ENCODE results near the gene SLC35E2B. TPM values are rescaled to one million over a fixed set of nuclear protein-coding genes. Genes with fewer than 3 reads are reported as not detected.
"Not testable (repeated sequence)": the region's sequence is repeated elsewhere in the genome, so short reads cannot be mapped to it uniquely, and the experiment has no call there.

The SLC35E2B gene
- total and polyA plus RNA-seq, 12 donors: 8.4 to 30.7 (median 17.0) TPM

DNA sequence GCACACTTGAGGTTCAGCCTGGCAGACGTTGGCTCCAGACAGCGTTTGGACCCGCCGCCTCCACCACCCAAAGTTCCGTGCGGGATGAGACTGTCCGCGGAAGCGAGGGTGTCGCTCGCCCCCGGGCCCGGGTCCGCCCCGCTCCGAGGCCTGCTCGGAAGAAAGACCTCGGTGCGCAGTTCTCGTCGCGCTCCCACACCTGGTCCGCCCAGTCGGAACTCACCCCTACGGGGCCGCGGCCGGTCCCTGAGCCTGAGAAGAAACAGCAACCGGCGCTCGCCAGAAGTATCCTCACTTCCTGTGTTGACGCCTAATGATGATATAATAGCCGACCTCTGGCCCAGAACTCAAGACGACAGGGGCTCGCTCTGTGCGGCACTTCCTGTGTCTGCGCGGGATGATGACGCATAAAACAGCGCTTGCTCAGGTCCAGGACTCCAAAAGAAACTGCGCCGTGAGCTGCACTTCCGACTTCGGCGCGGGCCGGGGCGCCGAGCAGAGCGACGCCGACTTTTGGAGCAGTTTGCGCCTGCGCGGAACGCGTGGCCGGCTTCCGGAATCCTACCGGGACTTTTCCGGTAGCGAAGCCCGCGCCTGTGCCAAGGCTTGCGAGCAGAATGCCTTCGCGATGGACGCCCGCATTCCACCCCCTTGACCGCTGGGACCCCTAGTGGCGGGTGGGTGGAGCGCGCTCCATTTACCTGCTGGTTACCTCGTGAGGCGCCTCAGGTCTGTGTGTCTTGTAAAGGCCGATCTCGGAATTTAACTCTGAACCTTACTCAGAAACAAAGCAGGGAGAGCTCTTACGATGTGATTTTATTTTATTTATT, 31.7 kb upstream of the SLC35E2B start, which contains the start of gene CDK11A:
Gene CDK11A, minus strand, starts transcription at position 323 of the 830 bp plus-strand sequence. CDS start 1,539 bp downstream, outside the sequence.
- peak; percentile 95 to 99 for DNase-seq
- H3K9me3 ChIP-seq, H3K27me3 ChIP-seq: not testable (repeated sequence)
- H3K4me1 ChIP-seq: peaks cover 0 to 25% (median 4%) of the 10 kb centered on the region in 9 donors
- TF ChIP-seq, protein P1, sequence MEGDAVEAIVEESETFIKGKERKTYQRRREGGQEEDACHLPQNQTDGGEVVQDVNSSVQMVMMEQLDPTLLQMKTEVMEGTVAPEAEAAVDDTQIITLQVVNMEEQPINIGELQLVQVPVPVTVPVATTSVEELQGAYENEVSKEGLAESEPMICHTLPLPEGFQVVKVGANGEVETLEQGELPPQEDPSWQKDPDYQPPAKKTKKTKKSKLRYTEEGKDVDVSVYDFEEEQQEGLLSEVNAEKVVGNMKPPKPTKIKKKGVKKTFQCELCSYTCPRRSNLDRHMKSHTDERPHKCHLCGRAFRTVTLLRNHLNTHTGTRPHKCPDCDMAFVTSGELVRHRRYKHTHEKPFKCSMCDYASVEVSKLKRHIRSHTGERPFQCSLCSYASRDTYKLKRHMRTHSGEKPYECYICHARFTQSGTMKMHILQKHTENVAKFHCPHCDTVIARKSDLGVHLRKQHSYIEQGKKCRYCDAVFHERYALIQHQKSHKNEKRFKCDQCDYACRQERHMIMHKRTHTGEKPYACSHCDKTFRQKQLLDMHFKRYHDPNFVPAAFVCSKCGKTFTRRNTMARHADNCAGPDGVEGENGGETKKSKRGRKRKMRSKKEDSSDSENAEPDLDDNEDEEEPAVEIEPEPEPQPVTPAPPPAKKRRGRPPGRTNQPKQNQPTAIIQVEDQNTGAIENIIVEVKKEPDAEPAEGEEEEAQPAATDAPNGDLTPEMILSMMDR (IDR thresholded peaks at IDR 0.05): peak in 8 of 9 donors; percentile 7 to 50 (median 40)
- peak within 1 kb of the TSS; percentile 73 to 93 (median 89) for H3K27ac ChIP-seq
- 1% methylated on average over 34 to 53 of the region's 78 CpGs for WGBS, 2 donors
- H3K36me3 ChIP-seq: peaks cover 0 to 44% (median 18%) of the 10 kb centered on the region in 9 donors
- peak within 1 kb of the TSS; percentile 50 to 81 (median 70) for H3K4me3 ChIP-seq
- intact Hi-C loops (cut with DNase I): loop anchor here in 1 of 10 donors (10.0 kb wide), 1 partner anchor 149 kb away; the partner anchor contains the start of gene SSU72
- peak; percentile 96 to 99 (median 97) for ATAC-seq

DNA sequence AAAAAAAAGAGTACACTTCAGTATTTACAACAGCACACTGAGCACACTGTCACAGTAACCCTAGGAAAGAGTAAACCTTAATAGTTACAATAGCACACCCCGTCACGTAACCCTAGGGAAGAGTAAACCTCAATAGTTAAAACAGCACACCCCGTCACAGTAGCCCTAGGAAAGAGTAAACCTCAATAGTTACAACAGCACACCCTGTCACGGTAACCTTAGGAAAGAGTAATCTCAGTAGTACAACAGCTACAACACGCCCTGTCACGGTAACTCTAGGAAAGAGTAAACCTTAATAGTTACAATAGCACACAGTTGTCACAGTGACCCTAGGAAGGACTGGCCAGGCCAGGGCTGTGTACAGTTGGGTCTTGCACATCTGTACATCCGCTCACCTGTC, 28.6 kb upstream of the SLC35E2B start:
- Histone ChIP-seq H3K27ac (no peak overlapping the region), H3K9me3 (no peaks in the 10 kb centered on the region), H3K27me3 (no peaks in the 10 kb centered on the region), H3K4me1 (peaks cover 0 to 13% (median 4%) of the 10 kb centered on the region in 9 donors), H3K36me3 (peaks cover 0 to 56% (median 30%) of the 10 kb centered on the region in 9 donors), H3K4me3 (no peak overlapping the region)
- ATAC-seq: no peak
- intact Hi-C loops (cut with DNase I): loop anchor here in 1 of 10 donors (10.0 kb wide), 1 partner anchor 146 kb away; the partner anchor contains the start of gene SSU72
- TF ChIP-seq, protein P1 (IDR thresholded peaks at IDR 0.05): no peak
- no peak for DNase-seq
- WGBS, 2 donors: 81 to 82% methylated on average over 7 of the region's 7 CpGs

DNA sequence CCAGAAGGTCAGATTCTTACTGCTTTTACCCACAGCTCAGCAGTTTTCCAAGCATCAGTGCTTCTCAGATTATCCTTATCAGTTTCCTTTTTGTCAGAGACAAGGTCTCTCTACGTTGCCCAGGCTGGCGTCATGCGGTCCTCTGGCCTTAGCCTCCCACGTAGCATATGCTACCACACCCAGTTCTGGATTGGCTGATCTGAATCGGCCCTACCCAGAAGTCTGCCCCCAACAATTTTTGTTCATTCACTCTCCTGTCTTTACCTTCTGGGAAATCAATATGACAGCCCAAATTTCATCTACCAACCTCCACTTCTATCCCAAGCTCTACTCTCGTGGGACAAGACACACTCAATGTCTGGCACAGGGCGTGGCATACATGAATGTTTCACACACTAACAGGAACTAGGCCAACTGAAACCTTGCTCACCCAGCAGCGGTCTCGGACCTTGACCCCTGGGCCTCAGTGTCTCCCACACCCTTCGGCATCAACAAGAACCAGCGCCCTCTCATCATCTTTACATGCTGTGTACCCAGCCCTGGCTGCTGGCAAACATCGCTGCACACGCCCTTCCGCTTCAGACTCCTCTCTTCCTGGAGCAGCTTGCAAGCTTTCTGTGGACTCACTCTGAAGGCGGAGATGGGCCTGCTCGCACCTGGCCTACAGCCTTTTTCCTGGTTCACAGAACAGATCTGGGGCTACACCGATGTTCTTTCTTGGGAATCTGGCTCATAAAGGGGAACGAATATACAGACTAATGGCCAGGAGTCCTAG, 22.7 kb upstream of the SLC35E2B start:
- H3K27me3 ChIP-seq; intact Hi-C loops (cut with DNase I); H3K4me3 ChIP-seq; H3K9me3 ChIP-seq; ATAC-seq; H3K27ac ChIP-seq; H3K4me1 ChIP-seq; DNase-seq: not testable (repeated sequence)
- WGBS, 2 donors: 91 to 94% methylated on average over 12 to 13 of the region's 18 CpGs
- peaks cover 0 to 68% (median 29%) of the 10 kb centered on the region in 9 donors for H3K36me3 ChIP-seq

DNA sequence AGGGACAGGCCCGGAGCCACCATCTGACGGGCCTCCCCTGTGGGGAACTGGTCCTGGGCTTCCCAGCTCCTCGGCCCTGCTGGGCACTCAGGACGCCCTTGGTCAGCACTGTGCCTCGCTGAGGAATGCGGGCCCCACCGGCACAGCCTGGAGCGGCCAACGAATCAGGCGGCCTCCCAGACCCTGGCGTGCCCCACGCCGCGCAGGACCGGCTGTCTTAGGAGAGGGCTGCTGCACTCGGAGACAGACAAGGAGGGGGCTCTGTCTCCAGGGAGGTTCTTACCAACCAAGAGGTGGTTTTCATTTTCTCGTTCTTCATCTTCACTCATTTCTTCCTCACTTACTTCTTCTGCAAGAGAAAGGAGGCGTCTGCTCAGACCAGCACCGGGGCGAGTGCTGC, 15.3 kb upstream of the SLC35E2B start:
- ATAC-seq; intact Hi-C loops (cut with DNase I); DNase-seq: not testable (repeated sequence)

DNA sequence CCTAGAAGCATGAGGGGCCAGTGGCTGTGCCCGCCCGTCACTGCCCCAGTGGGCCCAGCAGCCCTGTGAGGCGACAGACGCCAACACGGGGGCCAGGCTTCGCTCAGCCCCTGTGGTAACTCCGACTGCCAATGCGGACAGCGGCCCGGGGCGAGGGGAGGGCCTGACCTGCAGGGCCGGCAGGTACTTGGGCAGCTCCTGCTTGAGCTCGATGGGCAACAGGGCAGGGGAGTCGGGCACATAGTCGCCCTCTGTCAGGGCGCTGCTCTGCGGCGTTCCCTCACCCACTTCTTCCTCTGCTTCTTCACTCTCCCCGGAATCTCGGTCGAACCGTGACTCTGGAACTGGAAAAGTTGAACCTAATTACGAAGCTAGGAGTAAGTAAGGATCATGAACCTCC, 14.6 kb upstream of the SLC35E2B start:
- H3K4me3 ChIP-seq; H3K9me3 ChIP-seq; DNase-seq; intact Hi-C loops (cut with DNase I); ATAC-seq; H3K27me3 ChIP-seq; H3K4me1 ChIP-seq; H3K27ac ChIP-seq: not testable (repeated sequence)
- peaks cover 0 to 38% (median 12%) of the 10 kb centered on the region in 9 donors for H3K36me3 ChIP-seq
- WGBS, 2 donors: 95% methylated on average over 16 of the region's 23 CpGs; no CpG with 5 or more reads in 1 of the 2 donors

More for the DNA sequence above, 15.3 kb upstream of the SLC35E2B start:
- H3K4me3 ChIP-seq, H3K4me1 ChIP-seq, H3K27ac ChIP-seq, H3K9me3 ChIP-seq, H3K27me3 ChIP-seq: not testable (repeated sequence)
- peaks cover 0 to 38% (median 12%) of the 10 kb centered on the region in 9 donors for H3K36me3 ChIP-seq
- WGBS, 2 donors: 98% methylated on average over 10 of the region's 20 CpGs; no CpG with 5 or more reads in 1 of the 2 donors

DNA sequence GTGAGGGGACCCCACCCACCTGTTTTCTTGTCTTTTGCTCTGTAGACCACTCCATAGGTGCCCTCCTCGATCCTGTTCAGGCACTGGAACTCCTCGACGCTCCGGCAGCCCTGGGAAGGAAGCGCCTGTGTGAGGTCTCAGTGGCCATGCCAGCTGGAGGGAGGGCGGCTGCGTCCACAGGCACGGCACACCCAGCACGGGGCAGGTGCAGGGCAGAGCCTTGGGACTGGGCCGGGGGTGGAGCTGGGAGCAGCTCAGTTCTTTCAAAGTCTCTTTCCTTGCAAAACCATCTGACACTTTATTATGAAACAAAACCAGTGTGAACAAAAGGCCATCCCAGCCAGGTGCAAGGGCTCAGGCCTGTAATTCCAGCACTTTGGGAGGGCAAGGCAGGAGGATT, 13.0 kb upstream of the SLC35E2B start:
- H3K9me3 ChIP-seq; ATAC-seq; H3K4me3 ChIP-seq; DNase-seq; H3K27me3 ChIP-seq; H3K27ac ChIP-seq; intact Hi-C loops (cut with DNase I); H3K4me1 ChIP-seq: not testable (repeated sequence)
- WGBS, 2 donors: 93 to 94% methylated on average over 5 of the region's 10 CpGs
- H3K36me3 ChIP-seq: peaks cover 0 to 33% (median 12%) of the 10 kb centered on the region in 9 donors

DNA sequence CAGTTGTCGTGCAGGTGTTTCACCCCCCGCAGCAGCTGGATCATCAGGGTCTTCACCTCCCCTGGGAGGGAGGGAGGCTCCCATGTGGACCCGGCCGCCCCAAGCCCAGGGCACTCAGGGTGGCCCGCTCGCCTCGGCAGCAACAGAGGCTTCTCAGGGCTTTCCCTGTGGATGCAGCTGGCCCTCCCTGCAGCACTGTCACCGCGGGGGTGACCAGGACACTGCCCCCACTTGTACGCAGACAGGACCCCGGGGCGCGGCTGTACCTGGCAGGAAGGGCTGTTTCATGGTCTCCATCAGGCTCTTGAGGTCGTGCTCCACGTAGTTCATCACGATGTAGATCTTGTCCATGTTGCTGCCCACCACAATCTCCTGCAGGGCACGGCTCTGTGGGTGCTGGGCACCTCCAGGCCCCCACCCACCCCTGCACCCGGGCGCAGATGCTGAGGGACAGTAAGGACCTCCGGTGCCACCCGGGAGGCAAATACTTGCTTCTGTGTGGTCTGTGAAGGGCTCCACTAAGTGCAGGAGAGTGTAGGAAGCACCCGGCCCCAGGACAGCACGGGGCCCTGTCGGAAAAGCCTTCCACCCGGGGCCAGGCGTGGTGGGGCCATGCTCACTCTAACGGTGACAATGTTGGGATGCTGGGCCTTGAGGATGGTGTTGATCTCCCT, 11.8 kb upstream of the SLC35E2B start:
- H3K27me3 ChIP-seq; H3K9me3 ChIP-seq; H3K4me1 ChIP-seq; H3K27ac ChIP-seq; H3K4me3 ChIP-seq; ATAC-seq; intact Hi-C loops (cut with DNase I); DNase-seq: not testable (repeated sequence)
- WGBS, 2 donors: 94 to 95% methylated on average over 17 to 27 of the region's 27 CpGs
- peaks cover 0 to 33% (median 12%) of the 10 kb centered on the region in 9 donors for H3K36me3 ChIP-seq
